ENCODE results near the gene CDH13.

DNA sequence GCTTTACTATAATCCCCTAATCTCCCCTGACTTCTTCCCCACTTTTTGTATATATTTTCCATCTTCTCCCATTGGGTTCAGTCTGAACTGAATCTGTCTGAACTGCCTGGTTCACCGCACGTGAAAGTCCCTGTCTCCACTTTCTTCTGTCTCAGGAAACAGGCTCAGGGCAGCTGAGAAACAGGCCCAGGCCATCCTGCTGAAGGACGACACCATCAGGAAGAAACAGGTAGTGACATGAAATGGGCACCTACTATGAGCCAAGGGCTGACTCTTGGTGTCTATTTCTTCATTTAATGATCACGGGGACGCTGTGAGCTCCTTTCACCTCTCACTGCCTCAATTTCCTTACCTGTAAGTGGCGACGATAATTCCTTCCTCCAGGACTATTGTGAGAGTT lies 1090.5 kb downstream of the CDH13 start:
- TF ChIP-seq, protein P1, sequence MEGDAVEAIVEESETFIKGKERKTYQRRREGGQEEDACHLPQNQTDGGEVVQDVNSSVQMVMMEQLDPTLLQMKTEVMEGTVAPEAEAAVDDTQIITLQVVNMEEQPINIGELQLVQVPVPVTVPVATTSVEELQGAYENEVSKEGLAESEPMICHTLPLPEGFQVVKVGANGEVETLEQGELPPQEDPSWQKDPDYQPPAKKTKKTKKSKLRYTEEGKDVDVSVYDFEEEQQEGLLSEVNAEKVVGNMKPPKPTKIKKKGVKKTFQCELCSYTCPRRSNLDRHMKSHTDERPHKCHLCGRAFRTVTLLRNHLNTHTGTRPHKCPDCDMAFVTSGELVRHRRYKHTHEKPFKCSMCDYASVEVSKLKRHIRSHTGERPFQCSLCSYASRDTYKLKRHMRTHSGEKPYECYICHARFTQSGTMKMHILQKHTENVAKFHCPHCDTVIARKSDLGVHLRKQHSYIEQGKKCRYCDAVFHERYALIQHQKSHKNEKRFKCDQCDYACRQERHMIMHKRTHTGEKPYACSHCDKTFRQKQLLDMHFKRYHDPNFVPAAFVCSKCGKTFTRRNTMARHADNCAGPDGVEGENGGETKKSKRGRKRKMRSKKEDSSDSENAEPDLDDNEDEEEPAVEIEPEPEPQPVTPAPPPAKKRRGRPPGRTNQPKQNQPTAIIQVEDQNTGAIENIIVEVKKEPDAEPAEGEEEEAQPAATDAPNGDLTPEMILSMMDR (IDR thresholded peaks at IDR 0.05): no peak
- no peak for TF ChIP-seq POLR2A (IDR thresholded peaks at IDR 0.05)
